Measurements from ENCODE around the gene EEFSEC. TPM values are rescaled to one million over a fixed set of nuclear protein-coding genes. Genes with fewer than 3 reads are reported as not detected.
A peak's percentile ranks its signal among the peaks of the same experiment; 100 is the strongest.

EEFSEC gene
- total RNA-seq, 1 donor from 2014 or later = 0.92 TPM

GRCh38 chr3:128307781-128308469 lies 154.6 kb downstream of the EEFSEC start:
- H3K36me3 ChIP-seq = no peaks in the 10 kb centered on the region
- no peaks in the 10 kb centered on the region for H3K36me3 Mint-ChIP-seq
- no peaks in the 10 kb centered on the region for H3K27me3 ChIP-seq
- no peaks in the 10 kb centered on the region for H3K79me2 ChIP-seq (ENCODE audit: low read depth)
- H3K4me2 ChIP-seq = no peak overlapping the region
- peak overlapping the region; percentile 76 for H3K27ac Mint-ChIP-seq
- no peak for DNase-seq (ENCODE audit: low spot score)
- H3F3A ChIP-seq (ENCODE audit: low read depth) = no peaks in the 10 kb centered on the region
- H3K9me3 ChIP-seq (ENCODE audit: low read depth) = no peaks in the 10 kb centered on the region
- no peak overlapping the region for H3K4me3 ChIP-seq
- no peak overlapping the region for H3K4me3 Mint-ChIP-seq
- no peak overlapping the region for H2AFZ ChIP-seq (replicated peaks)
- no peak for TF ChIP-seq EZH2phosphoT487 (IDR thresholded peaks at IDR 0.05)
- TF ChIP-seq EZH2 (IDR thresholded peaks at IDR 0.05) = no peak
- TF ChIP-seq CTCF (IDR thresholded peaks at IDR 0.05) = no peak
- H3K9ac ChIP-seq = no peak overlapping the region
- peaks cover 2% of the 10 kb centered on the region for H3K27me3 Mint-ChIP-seq (ENCODE audit: insufficient read depth, low read depth)
- no peaks in the 10 kb centered on the region for H3K4me1 ChIP-seq
- H3K27ac ChIP-seq = no peak overlapping the region
- H3K9me3 Mint-ChIP-seq = no peaks in the 10 kb centered on the region
- H4K20me1 ChIP-seq (ENCODE audit: low read depth) = no peaks in the 10 kb centered on the region
- peaks cover 7% of the 10 kb centered on the region for H3K4me1 Mint-ChIP-seq

GRCh38 chr3:128309026-128309425 lies 155.7 kb downstream of the EEFSEC start:
- no peak overlapping the region for H3K4me2 ChIP-seq
- H3K4me1 ChIP-seq = no peaks in the 10 kb centered on the region
- peaks cover 2% of the 10 kb centered on the region for H3K27me3 Mint-ChIP-seq (ENCODE audit: insufficient read depth, low read depth)
- H3K27ac ChIP-seq = no peak overlapping the region
- H2AFZ ChIP-seq (replicated peaks) = no peak overlapping the region
- H3K9ac ChIP-seq = no peak overlapping the region
- peak overlapping the region; percentile 26 for H3K27ac Mint-ChIP-seq
- no peaks in the 10 kb centered on the region for H3K9me3 ChIP-seq (ENCODE audit: low read depth)
- DNase-seq (ENCODE audit: low spot score) = no peak
- H3K27me3 ChIP-seq = no peaks in the 10 kb centered on the region
- no peaks in the 10 kb centered on the region for H3K79me2 ChIP-seq (ENCODE audit: low read depth)
- H4K20me1 ChIP-seq (ENCODE audit: low read depth) = no peaks in the 10 kb centered on the region
- no peaks in the 10 kb centered on the region for H3K36me3 ChIP-seq
- TF ChIP-seq EZH2 (IDR thresholded peaks at IDR 0.05) = no peak
- TF ChIP-seq CTCF (IDR thresholded peaks at IDR 0.05) = no peak
- no peak for TF ChIP-seq EZH2phosphoT487 (IDR thresholded peaks at IDR 0.05)
- H3K4me1 Mint-ChIP-seq = peaks cover 7% of the 10 kb centered on the region
- no peaks in the 10 kb centered on the region for H3K9me3 Mint-ChIP-seq
- H3K4me3 ChIP-seq = no peak overlapping the region
- H3K4me3 Mint-ChIP-seq = no peak overlapping the region
- H3K36me3 Mint-ChIP-seq = no peaks in the 10 kb centered on the region
- H3F3A ChIP-seq (ENCODE audit: low read depth) = no peaks in the 10 kb centered on the region

GRCh38 chr3:128310286-128311058 lies 157.2 kb downstream of the EEFSEC start:
- Mint-ChIP-seq H3K27me3 (ENCODE audit: insufficient read depth, low read depth) (peaks cover 2% of the 10 kb centered on the region), H3K9me3 (no peaks in the 10 kb centered on the region), H3K4me1 (peaks cover 7% of the 10 kb centered on the region), H3K27ac (no peak overlapping the region), H3K4me3 (peak overlapping the region; percentile 64), H3K36me3 (no peaks in the 10 kb centered on the region)
- Histone ChIP-seq H3F3A (ENCODE audit: low read depth) (no peaks in the 10 kb centered on the region), H3K27ac (no peak overlapping the region), H2AFZ (replicated peaks) (no peak overlapping the region), H3K79me2 (ENCODE audit: low read depth) (no peaks in the 10 kb centered on the region), H3K4me3 (no peak overlapping the region), H3K4me1 (no peaks in the 10 kb centered on the region), H3K9ac (no peak overlapping the region), H3K9me3 (ENCODE audit: low read depth) (no peaks in the 10 kb centered on the region), H4K20me1 (ENCODE audit: low read depth) (no peaks in the 10 kb centered on the region), H3K36me3 (no peaks in the 10 kb centered on the region), H3K4me2 (no peak overlapping the region), H3K27me3 (no peaks in the 10 kb centered on the region)
- no peak for DNase-seq (ENCODE audit: low spot score)
- TF ChIP-seq CTCF (IDR thresholded peaks at IDR 0.05) = no peak
- no peak for TF ChIP-seq EZH2 (IDR thresholded peaks at IDR 0.05)
- TF ChIP-seq EZH2phosphoT487 (IDR thresholded peaks at IDR 0.05) = no peak
